ENCODE results near the gene NCOA1.
"Not testable (repeated sequence)": the region's sequence is repeated elsewhere in the genome, so short reads cannot be mapped to it uniquely, and the experiment has no call there.

NCOA1 gene

DNA sequence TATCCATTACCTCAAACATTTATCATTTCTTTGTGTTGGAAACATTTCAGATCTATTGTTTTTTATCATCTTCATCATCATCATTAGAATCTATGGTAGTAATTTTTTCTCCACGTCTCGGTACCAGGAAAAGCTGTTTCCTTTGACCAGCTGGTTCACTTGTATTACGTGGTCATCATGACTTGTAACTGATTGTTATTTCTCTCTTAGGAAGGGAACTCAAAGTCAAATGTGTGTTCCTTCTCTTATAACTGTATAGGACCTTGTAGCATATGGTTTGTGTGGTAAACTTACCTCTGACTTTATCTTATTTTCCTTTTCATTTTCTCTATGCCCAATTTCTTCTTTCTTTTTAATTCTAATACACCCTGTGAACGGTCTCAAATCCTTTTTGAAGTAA is 16.5 kb downstream of the NCOA1 start:
- DNase-seq (ENCODE audit: low read depth) = no peak

DNA sequence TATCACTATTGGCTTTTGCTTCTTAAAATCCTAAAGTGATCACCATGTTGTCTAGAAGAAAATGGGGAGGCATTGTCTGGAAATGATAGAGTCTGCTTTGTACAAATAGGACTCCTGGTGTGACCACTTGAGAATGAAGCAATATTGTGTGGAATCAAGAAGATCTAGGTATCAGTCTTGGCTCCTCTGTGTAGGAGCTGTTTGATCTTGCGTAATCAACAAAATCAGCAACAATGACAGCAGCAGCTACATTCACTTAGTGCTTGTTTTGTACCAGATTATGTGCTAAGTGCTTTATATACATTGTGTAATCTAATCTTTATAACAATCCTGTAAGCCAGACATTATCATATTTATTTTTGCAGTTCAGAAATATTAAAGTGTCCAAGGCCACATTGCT is 17.8 kb downstream of the NCOA1 start:
- DNase-seq (ENCODE audit: low read depth) = no peak

DNA sequence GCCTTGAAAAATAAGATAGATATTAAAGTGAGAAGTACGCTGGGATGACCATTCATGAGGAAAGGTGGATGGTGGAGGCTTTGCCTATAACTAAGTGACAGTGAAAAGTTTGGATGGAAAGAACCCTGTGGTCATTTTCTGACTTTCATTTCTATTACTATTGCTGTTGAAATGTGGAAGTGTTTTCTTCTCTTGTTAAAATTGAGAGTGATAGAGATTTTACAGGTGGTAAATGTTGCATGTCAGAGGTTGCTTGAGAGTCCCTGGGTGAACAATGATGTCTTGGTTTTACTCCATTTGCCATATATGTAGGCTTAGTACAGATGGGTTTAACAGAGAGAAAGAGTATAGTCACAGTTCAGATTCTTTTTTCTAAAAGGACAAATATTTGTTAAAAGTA is 18.4 kb downstream of the NCOA1 start:
- no peak for DNase-seq (ENCODE audit: low read depth)

DNA sequence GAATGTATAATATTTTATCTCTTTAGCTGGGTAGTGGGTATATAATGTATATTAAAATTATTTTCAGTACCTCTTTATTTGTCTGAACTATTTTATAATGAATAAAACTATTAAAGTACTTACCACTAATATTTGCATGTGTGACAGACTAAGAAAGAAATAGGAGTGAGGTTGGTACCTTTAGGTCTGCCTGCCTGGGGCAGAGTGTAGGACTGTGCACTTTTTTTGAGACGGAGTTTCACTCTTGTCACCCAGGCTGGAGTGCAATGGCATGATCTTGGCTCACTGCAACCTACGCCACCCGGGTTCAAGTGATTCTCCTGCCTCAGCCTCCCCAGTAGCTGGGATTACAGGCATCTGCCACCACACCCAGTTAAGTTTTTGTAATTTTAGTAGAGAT is 18.8 kb downstream of the NCOA1 start:
- no peak for DNase-seq (ENCODE audit: low read depth)

DNA sequence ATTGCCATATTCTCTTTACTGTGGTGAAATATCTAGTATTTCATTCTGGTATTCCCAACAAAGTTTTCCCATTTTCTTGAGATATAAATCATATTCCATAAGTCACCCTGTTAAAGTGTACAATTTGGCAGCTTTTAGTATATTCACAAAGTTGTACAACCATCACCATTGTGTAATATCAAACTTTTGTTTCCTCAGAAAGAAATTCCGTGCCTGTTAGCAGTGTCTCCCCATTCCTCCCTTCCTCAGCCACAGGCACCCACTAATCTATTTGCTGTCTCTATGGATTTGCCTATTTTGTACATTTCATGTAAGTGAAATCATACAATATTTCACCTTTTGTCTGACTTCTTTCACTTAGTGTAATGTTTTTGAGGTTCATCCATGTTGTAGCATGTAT is 19.7 kb downstream of the NCOA1 start:
- no peak for DNase-seq (ENCODE audit: low read depth)

DNA sequence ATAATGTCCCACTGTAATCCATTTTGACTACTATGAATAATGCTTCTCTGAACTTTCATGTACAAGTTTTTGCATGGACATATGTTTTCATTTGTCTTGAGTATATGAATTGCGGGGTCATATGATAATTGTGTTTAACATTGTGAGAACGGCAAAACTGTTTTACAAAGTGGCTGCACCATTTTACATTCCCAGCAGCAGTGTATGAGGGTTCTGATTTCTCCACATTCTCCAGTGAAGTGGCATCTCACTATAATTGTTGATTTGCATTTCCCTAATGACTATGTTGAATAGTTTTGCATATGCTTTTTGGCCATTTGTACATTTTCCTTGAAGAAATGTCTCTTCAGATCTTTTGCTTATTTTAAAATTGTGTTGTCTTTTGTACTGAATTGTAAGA is 20.1 kb downstream of the NCOA1 start:
- DNase-seq (ENCODE audit: low read depth) = no peak

DNA sequence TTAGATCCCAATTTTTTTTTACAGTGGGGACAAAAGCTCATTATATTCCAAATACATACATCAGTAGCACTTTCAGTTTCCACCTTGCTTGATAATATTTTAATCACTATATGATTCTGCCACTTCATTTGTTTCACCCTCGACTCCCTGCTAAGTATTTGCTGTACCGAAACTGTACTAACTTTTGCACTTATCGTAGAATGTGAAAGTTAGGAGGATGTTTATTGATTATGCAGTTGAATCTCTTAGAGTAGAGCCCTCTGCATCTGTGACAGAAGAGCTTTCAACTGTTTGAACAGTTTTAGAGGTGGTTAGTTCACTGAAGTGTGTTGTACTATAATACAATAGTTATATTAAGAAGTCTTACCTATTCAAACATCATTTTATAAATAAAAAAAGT is 20.8 kb downstream of the NCOA1 start:
- DNase-seq (ENCODE audit: low read depth) = no peak

DNA sequence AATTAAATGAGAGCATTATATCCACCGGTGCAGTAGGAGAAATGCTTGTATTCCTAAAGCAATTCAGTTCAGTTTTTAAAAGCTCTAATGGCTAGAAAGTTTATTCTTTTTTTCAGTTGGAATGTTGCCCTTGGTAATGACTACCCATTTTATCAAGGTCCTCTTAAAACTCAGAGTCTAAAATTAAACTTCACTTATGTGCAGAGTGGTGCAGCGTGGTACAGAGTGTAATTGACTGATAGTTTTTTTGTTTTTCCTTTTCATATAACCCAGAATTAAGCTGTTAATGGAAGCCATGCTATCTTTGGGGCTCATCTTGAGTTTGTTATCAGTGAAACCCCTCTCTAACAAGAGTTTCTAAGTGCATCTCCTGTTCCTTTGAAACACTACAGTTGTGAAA is 21.4 kb downstream of the NCOA1 start:
- no peak for DNase-seq (ENCODE audit: low read depth)

DNA sequence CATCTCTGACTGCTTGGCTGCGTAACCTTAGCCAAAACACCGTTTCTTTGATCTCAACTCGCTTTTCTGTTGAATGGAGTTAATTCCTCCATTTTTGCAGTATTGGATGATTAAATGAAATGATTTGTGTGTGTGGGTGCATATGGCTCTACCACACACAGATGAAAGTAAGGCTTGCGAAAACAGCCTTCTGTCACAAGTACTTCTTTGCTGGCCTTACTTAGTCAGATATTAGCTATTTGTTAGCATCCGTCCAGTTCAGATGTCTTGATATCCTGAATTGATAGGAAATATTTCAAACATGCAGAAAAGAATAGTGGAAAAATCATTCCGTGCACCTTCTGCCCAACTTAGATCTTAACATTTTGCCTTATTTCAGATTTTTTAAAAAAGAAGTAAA is 21.8 kb downstream of the NCOA1 start:
- no peak for DNase-seq (ENCODE audit: low read depth)

DNA sequence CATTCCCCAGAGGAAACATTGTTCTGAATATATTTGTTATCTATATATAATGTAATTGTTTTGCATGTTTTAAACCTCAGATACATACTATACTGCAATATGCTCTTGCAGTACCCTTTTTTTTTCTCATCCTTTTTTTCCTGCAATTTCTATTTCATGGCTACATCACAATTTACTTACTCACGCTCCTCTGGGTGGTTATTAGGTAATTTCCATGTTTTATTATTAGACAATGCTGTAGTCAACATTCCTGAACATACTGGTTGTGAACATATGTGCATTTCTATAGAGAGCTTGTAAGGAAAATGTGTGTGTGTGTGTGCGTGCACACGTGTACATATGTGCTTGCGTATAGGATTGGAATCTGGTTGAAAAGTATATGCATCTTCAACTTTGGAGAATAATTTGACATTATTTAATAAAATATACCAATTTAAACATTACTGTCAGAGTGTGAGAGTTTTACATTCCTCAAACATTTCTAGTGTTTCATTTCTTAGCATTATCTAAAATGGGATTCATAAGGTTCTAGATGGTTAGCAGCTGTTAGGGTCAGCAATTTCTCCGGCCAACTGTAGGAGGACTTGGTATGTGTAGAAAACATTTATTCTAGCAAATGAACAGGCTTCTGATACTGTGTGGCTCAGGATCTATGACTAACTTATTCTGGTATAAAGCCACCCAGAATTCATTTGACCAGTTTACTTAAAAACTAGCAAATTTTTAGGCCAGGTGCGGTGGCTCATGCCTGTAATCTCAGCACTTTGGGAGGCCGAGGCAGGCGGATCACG is 22.4 kb downstream of the NCOA1 start:
- no peak for DNase-seq (ENCODE audit: low read depth)

DNA sequence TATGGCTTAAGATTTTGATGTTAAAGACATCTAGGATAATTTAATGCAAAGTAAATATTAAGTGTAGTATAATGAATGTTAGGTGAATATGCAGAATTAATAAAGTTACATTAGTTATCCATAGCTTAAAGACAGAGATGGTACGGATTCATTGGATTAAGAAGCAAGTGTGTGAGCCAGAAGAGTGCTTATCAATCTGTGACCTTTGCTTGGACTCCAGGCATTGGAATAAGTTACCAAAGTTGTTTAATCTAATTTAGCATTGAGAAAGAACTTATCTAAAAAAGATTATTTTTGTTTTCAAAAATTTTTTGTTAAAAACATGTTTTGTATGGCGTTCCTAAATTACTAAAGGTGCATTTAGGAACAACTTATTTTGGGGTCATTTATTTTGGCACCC is 23.8 kb downstream of the NCOA1 start:
- no peak for DNase-seq (ENCODE audit: low read depth)

DNA sequence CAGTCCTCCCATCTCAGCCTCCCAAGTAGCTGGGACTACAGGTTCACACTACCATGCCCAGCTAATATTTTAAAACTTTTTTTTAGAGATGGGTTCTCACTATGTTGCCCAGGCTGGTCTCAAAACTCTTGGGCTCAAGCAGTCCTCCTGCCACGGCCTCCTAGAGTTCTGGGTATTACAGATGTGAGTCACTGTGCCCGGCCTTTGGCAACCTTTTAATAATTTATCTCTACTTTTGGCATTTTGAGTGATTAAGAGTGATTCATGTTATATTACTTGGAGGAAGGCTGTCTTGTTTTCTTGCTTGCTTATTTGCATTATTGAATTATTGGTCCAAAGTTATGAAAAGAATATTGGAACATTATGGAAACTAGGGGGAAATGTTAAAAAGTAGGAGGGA is 24.3 kb downstream of the NCOA1 start:
- DNase-seq (ENCODE audit: low read depth) = no peak

DNA sequence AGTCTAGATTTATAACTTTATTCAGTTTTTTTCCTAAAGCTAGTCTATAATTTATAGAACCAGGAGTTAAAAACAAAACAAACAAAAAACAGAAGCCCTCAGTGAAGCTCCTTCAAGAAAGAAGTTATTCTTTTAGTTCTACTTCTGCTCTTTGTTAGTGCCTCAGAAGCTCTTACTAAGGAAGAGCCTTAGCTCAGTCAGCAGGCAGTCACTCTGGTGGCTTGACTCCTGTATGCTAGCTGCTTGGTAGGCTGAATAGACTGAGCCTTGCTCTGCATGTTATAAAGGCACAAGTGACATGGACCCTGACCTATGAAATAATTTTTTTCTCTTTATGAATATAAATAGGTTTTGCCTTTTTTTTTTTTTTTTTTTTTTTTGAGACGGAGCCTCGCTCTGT is 24.8 kb downstream of the NCOA1 start:
- DNase-seq (ENCODE audit: low read depth) = no peak

DNA sequence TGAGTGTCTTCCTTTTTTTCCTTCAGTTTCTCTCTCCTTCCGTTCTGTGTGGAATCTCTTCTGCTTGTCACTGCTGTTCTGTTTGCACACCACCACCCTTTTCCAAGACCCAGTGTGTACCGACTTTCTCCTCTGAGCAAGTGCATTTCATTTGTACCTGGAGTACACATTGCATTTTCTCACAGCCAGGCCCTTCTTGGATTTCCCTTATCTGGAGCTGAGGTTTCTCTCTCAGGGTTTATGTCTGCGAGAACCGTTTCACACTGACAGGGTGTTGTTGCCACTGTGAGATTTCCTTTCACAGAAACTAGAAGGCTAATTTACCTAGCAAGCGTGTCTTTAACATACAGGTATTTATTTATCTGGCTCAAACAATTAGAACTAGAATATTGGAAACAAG is 26.2 kb downstream of the NCOA1 start:
- no peak for DNase-seq (ENCODE audit: low read depth)

DNA sequence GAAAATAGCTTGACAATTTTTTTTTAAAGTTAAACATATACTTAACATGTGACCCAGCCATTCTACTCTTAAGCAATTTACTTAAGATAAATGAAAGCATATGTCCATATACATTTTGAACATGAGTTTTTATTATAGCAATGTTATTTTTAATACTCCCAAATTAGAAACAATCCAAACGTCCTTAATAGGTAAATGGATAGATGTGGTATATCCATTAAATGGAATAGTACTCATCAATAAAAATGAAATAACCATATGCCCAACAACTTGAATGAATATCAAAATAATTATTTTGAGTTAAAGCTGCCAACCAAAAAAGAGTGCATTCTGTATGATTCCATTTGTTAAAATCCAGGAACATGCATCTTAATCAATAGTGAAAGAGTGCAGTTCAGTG is 29.1 kb downstream of the NCOA1 start:
- DNase-seq (ENCODE audit: low read depth) = no peak

DNA sequence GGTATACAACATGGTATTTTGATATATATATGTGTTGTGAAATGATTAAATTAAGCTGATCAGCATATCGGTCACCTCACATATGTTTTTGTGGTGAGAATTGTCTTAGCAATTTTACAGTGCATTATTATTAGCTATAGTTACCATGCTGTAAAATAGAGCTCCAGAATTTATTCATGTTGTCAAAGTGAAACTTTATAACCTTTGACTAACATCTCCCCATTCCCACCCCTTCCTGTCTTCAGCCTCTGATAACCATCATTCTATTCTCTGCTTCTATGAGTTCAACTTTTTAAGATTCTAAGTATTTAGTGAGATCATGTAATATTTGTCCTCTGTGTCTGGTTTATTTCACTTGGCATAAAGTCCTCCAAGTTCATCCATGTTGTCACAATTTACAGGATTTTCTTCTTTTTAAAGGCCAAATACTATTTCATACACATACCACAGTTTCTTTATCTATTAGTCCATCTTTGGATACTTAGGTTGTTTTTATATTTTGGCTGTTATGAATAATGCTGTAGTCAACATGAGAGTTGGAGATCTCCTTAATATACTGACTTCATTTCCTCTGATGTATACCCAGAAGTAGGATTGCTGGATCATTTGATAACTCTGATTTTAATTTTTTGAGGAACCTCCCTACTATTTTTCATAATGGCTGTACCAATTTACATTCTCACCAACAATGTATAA is 30.3 kb downstream of the NCOA1 start:
- no peak for DNase-seq (ENCODE audit: low read depth)

DNA sequence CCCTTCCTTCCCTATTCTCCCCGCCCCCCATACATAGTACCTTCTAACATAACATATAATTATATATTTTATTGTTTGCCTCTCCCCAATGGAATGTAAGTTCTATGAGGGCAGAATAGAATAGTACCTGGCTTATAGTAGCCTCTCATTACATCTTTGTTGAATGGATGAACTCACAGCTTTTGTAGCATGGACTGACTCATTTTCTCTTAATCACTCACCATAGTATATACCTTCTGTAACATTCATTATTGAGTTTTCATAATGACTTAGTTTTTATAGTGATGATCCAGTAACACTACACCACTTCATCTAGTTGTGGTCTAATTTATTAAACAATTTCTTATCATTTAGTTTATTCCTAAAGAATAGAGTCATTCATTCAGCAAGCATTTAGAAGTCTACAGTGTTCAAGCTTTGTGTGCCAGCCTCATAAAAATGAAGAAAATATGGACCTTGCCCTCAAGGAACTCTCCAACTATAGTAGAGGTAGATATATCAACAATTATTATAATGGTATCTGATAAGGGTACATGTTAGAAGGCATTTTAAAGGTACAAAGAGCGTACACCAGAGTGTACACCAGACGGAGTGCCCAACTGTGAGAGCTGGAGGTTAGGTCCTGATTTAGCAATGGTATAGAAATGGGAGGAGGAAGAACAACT is 31.1 kb downstream of the NCOA1 start:
- no peak for DNase-seq (ENCODE audit: low read depth)

DNA sequence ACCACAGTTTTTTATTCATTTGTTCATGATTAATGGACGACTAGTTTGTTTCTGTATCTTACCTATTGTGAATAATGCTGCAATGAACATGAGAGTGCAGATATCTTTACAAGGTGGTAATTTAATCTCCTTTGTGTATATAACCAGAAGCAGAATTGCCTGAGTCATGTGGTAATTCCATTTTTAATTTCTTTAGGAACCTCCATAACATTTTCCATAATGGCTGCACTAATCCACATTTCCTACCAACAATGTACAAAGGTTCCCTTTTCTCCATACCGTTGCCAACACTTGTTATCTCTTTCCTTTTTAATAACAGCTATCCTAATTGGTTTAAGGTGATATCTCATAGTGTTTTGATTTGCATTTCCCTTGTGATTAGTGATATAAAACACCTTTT is 36.5 kb downstream of the NCOA1 start:
- no peak for DNase-seq (ENCODE audit: low read depth)

DNA sequence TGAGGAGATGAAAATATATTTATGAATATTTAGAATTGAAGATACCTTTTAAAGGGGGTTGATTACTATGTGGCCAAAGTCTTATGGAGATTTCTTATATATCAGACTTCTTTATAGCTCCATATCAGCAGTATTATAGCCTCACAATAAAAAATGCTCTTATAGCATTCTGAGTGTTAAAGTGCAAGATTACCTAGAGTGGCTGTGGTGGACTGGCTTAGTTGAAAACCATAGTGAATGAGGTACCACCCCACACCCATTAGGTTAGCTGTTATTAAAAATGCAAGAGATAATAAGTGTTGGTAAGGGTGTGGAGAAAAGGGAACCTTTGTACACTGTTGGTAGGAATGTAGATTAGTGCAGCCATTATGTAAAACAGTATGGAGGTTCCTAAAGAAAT is 39.7 kb downstream of the NCOA1 start:
- DNase-seq (ENCODE audit: low read depth) = no peak

DNA sequence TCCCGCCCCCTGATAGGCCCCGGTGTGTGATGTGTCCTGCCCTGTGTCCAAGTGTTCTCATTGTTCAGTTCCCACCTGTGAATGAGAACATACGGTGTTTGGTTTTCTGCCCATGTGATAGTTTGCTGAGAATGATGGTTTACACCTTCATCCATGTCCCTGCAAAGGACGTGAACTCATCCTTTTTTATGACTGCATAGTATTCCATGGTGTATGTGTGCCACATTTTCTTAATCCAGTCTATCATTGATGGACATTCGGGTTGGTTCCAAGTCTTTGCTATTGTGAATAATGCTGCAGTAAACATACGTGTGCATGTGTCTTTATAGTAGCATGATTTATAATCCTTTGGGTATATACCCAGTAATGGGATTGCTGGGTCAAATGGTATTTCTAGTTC is 40.6 kb downstream of the NCOA1 start:
- not testable (repeated sequence) for DNase-seq (ENCODE audit: low read depth)

DNA sequence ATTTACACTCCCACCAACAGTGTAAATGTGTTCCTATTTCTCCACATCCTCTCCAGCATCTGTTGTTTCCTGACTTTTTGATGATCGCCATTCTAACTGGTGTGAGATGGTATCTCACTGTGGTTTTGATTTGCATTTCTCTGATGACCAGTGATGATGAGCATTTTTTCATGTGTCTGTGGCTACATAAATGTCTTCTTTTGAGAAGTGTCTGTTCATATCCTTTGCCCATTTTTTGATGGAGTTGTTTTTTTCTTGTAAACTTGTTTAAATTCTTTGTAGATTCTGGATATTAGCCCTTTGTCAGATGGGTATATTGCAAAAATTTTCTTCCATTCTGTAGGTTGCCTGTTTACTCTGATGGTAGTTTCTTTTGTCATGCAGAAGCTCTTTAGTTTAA is 41.0 kb downstream of the NCOA1 start:
- DNase-seq (ENCODE audit: low read depth) = not testable (repeated sequence)

DNA sequence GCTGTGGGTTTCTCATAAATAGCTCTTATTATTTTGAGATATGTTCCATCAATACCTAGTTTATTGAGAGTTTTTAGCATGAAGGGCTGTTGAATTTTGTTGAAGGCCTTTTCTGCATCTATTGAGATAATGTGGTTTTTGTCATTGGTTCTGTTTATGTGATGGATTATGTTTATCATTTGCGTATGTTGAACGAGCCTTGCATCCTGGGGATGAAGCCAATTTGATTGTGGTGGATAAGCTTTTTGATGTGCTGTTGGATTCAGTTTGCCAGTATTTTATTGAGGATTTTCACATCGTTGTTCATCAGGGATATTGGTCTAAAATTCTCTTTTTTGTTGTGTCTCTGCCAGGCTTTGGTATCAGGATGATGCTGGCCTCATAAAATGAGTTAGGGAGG is 42.5 kb downstream of the NCOA1 start:
- DNase-seq (ENCODE audit: low read depth) = not testable (repeated sequence)

DNA sequence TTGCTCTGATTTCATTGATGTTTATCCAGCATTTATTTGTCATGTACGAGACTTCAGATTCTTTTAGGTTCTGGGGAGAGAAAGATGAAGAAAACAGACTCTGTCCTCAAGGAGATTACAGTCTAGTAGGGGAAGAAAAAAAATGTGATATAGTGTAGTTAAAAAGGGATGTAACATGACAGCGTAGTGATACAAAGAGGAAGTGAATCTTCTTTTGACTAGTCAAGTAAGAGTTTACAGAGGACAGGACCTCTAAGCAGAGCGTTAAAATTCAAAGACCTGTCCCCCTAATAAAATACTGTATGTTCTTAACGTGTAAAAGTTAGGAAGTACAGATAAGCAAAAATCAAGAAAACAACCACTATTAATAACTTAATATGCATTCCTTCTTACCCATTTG is 47.7 kb downstream of the NCOA1 start:
- DNase-seq (ENCODE audit: low read depth) = no peak

Measured in stimulated activated CD8-positive, alpha-beta memory T cell treated with anti-CD3 and anti-CD28 coated beads, Interleukin-15, amount 100 ng/mL, for 1 hour (primary cell).